CD4-positive, alpha-beta T cell (primary cell): ENCODE measurements around the gene S100A5. TPM values are rescaled to one million over a fixed set of nuclear protein-coding genes. Genes with fewer than 3 reads are reported as not detected.
"Not testable (repeated sequence)": the region's sequence is repeated elsewhere in the genome, so short reads cannot be mapped to it uniquely, and the experiment has no call there.

Source experiments
- ATAC-seq: fragments of 200-7000 bp; cut with Tn5 transposase; one replicate; pipeline ENCODE4 v1.10.0; 2022; ENCODE audit warnings: mild to moderate bottlenecking; ENCODE audit not compliant: poor library complexity
- CTCF ChIA-PET: fragments of 350-600 bp; sonication (Branson Sonifier 250); formaldehyde crosslinking; loops from one replicate; lab custom pipeline; 2021; ENCODE audit warnings: antibody characterized with exemption, inconsistent platforms; lab: Charles Lee
- POLR2A ChIA-PET: fragments of 350-600 bp; sonication (Branson Sonifier 250); formaldehyde crosslinking; loops from one replicate; lab custom pipeline; 2021; ENCODE audit warnings: antibody characterized with exemption, inconsistent platforms; lab: Charles Lee
- DNase-seq, 14 experiments: peaks; one replicate each; pipeline ENCODE4 v3.0.0-alpha.2; 2013 to 2020; ENCODE audit warnings: mixed read lengths in 2 of 14
- H3K27ac ChIP-seq, 2 donors: one replicate each; pipeline versions ENCODE4 v1.5.1 to v1.7.0; 2013; ENCODE audit warnings: low read length in 2 of 2, low read depth in 1 of 2, mild to moderate bottlenecking in 1 of 2
- H3K27me3 ChIP-seq, 2 experiments: 1 replicate in 1 of 2; 2 replicates in 1 of 2; pipeline versions ENCODE4 v1.6.1 to v1.7.0; 2013; ENCODE audit warnings: low read length in 2 of 2, control low read depth in 1 of 2, mild to moderate bottlenecking in 1 of 2, moderate library complexity in 1 of 2; ENCODE audit not compliant: insufficient read depth in 2 of 2, control insufficient read depth in 1 of 2
- H3K36me3 ChIP-seq: one replicate; pipeline ENCODE4 v1.6.1; 2013; ENCODE audit warnings: low read length, control low read depth; ENCODE audit not compliant: insufficient read depth
- H3K4me1 ChIP-seq: one replicate; pipeline ENCODE4 v1.6.1; 2013; ENCODE audit warnings: low read length, control low read depth; ENCODE audit not compliant: insufficient read depth
- H3K4me3 ChIP-seq: one replicate; pipeline ENCODE4 v1.5.1; 2013; ENCODE audit warnings: mild to moderate bottlenecking, low read length, moderate library complexity
- H3K9me3 ChIP-seq, 2 experiments: 1 replicate in 1 of 2; 2 replicates in 1 of 2; pipeline versions ENCODE4 v1.6.1 to v1.7.0; 2013; ENCODE audit warnings: low read length in 2 of 2, mild to moderate bottlenecking in 2 of 2, control low read depth in 1 of 2, moderate library complexity in 1 of 2; ENCODE audit not compliant: control insufficient read depth in 1 of 2, insufficient read depth in 1 of 2
- H3K27ac Mint-ChIP-seq: one replicate; pipeline ENCODE4 v1.8.0; 2020; ENCODE audit warnings: mixed read lengths
- H3K27me3 Mint-ChIP-seq: one replicate; pipeline ENCODE4 v1.8.0; 2021; ENCODE audit warnings: mixed read lengths
- H3K36me3 Mint-ChIP-seq: one replicate; pipeline ENCODE4 v1.8.0; 2021; ENCODE audit warnings: low read depth, mixed read lengths
- H3K4me1 Mint-ChIP-seq: one replicate; pipeline ENCODE4 v1.8.0; 2021; ENCODE audit warnings: low read depth, mixed read lengths
- H3K4me3 Mint-ChIP-seq: one replicate; pipeline ENCODE4 v1.8.0; 2020; ENCODE audit warnings: mild to moderate bottlenecking, mixed read lengths
- H3K9me3 Mint-ChIP-seq: one replicate; pipeline ENCODE4 v1.8.0; 2020; ENCODE audit warnings: mixed read lengths
- intact Hi-C, 2 experiments: fragments of 100-400 bp; cut with DNase I in 1 of 2; cut with micrococcal nuclease in 1 of 2; formaldehyde crosslinking; loops; one replicate each; pipeline versions ENCODE4 v1.15.1 to v1.9.0; 2023 to 2025; cut with DNase I, micrococcal nuclease
- total RNA-seq, 174 experiments: library from RNA in 2 of 174; stranded (reverse) in 2 of 174; gene quantifications; one replicate each; pipeline ENCODE4 v1.2.3 and lab custom pipeline; 2021 to 2026
- TF ChIP-seq, protein P1 (sequence below): fragments of 200-600 bp; IDR thresholded peaks from one replicate; pipeline ENCODE4 v1.8.0; 2022; ENCODE audit warnings: antibody characterized with exemption, mild to moderate bottlenecking

Gene S100A5
- total RNA-seq, 2 experiments from 2014 or later, result 0.80 to 1.3 TPM

DNA sequence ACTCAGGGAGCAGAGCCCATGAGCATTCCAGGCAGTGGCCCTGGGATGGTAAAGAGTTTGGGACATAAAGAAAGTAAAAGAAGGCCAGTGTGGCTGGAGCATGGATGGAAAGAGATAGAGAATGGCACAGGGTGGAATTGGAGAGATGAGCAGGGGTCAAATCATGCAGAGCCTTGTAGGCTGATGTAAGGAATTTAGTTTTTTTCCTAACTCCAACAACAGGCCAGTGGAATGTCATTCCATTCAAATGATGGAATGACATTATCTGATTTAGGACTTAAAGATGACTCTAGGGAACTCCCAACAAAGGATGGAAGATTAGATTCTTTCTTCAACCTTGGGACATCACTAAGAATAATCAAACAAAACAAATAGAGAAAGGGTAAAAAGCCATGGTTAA is 37.8 kb upstream of the S100A5 start:
- TF ChIP-seq, protein P1, sequence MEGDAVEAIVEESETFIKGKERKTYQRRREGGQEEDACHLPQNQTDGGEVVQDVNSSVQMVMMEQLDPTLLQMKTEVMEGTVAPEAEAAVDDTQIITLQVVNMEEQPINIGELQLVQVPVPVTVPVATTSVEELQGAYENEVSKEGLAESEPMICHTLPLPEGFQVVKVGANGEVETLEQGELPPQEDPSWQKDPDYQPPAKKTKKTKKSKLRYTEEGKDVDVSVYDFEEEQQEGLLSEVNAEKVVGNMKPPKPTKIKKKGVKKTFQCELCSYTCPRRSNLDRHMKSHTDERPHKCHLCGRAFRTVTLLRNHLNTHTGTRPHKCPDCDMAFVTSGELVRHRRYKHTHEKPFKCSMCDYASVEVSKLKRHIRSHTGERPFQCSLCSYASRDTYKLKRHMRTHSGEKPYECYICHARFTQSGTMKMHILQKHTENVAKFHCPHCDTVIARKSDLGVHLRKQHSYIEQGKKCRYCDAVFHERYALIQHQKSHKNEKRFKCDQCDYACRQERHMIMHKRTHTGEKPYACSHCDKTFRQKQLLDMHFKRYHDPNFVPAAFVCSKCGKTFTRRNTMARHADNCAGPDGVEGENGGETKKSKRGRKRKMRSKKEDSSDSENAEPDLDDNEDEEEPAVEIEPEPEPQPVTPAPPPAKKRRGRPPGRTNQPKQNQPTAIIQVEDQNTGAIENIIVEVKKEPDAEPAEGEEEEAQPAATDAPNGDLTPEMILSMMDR, result no peak
- H3K4me3 Mint-ChIP-seq, result no peak overlapping the region
- DNase-seq (no peak), ATAC-seq (no peak)
- Histone ChIP-seq H3K27me3 (peaks cover 0 to 10% of the 10 kb centered on the region in 2 experiments), H3K4me1 (no peaks in the 10 kb centered on the region), H3K9me3 (no peaks in the 10 kb centered on the region), H3K4me3 (no peak overlapping the region), H3K36me3 (no peaks in the 10 kb centered on the region), H3K27ac (no peak overlapping the region)
- H3K36me3 Mint-ChIP-seq, result no peaks in the 10 kb centered on the region
- no peaks in the 10 kb centered on the region for H3K4me1 Mint-ChIP-seq
- H3K27ac Mint-ChIP-seq, result no peak overlapping the region
- intact Hi-C loops, result no loop called here
- H3K9me3 Mint-ChIP-seq, result no peaks in the 10 kb centered on the region
- CTCF ChIA-PET, result interaction anchor here (0.6 kb wide), 1 partner anchor 461 kb away, joined by 3 read pairs; no protein-coding TSS in a partner anchor
- POLR2A ChIA-PET, result no interaction called here
- peaks cover 27% of the 10 kb centered on the region for H3K27me3 Mint-ChIP-seq

DNA sequence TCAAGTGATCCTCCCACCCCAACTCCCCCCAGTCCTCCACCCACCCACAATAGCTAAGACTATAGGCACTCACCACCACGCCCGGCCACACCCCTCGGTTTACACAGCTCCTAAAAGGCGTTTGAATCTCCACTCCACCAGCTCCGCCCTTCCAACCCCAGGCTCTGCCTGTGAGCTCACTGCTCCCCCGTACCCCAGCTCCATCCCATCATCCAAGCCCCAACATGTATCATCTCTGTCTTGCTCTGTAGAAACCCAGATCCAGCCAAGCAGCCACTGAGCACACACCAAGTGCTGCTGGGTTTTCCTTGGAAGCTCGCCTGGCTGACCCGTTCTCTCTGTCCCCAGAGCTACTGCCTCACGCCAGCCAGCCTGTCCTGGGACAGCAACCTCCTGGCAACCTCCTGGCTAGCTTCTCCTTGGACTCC is 36.9 kb upstream of the S100A5 start:
- no peak overlapping the region for H3K27ac Mint-ChIP-seq

DNA sequence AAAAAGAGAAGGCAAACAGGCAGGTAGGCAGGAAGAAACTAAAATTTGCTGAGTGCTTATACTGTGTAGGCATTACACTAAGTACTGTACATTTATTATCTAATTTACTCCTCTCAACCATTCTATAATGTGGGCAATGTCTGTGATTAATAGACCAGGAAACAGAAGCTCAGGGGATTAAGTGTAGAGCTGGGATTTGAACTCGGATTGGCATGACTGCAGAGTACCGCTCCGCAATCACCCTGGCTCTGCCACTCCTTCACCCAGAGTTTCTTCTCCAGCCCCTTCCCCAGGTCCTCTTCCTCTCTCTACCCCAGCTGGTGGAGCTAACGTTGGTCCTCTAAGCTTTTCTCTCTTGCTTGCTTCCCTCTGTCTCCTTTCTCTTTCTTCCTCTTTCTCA is 36.4 kb upstream of the S100A5 start:
- Mint-ChIP-seq H3K27ac (no peak overlapping the region), H3K9me3 (no peaks in the 10 kb centered on the region), H3K27me3 (peaks cover 27% of the 10 kb centered on the region), H3K4me1 (peaks cover 8% of the 10 kb centered on the region), H3K4me3 (no peak overlapping the region), H3K36me3 (no peaks in the 10 kb centered on the region)
- DNase-seq, result no peak
- intact Hi-C loops, result no loop called here
- peaks cover 0 to 10% of the 10 kb centered on the region in 2 experiments for H3K27me3 ChIP-seq
- H3K27ac ChIP-seq, result no peak overlapping the region
- ChIA-PET POLR2A (no interaction called here), CTCF (interaction anchor here (1.0 kb wide), 1 partner anchor 67 kb away, joined by 3 read pairs; no protein-coding TSS in a partner anchor)
- no peaks in the 10 kb centered on the region for H3K9me3 ChIP-seq
- peaks cover 3% of the 10 kb centered on the region for H3K4me1 ChIP-seq
- no peak for ATAC-seq
- TF ChIP-seq, protein P1, result no peak
- H3K4me3 ChIP-seq, result no peak overlapping the region
- no peaks in the 10 kb centered on the region for H3K36me3 ChIP-seq

More for the DNA sequence above, 36.9 kb upstream of the S100A5 start:
- DNase-seq, result no peak
- Histone ChIP-seq H3K4me3 (no peak overlapping the region), H3K4me1 (no peaks in the 10 kb centered on the region), H3K36me3 (no peaks in the 10 kb centered on the region), H3K27me3 (peaks cover 0 to 10% of the 10 kb centered on the region in 2 experiments), H3K27ac (no peak overlapping the region), H3K9me3 (no peaks in the 10 kb centered on the region)
- CTCF ChIA-PET, result interaction anchor here (0.6 to 1.0 kb wide), 2 partner anchors 67 to 462 kb away, joined by 3 read pairs; no protein-coding TSS in a partner anchor
- POLR2A ChIA-PET, result no interaction called here
- ATAC-seq, result no peak
- no peak overlapping the region for H3K4me3 Mint-ChIP-seq
- intact Hi-C loops, result no loop called here
- H3K36me3 Mint-ChIP-seq, result no peaks in the 10 kb centered on the region
- H3K9me3 Mint-ChIP-seq, result no peaks in the 10 kb centered on the region
- peaks cover 27% of the 10 kb centered on the region for H3K27me3 Mint-ChIP-seq
- peaks cover 6% of the 10 kb centered on the region for H3K4me1 Mint-ChIP-seq
- TF ChIP-seq, protein P1, result no peak

DNA sequence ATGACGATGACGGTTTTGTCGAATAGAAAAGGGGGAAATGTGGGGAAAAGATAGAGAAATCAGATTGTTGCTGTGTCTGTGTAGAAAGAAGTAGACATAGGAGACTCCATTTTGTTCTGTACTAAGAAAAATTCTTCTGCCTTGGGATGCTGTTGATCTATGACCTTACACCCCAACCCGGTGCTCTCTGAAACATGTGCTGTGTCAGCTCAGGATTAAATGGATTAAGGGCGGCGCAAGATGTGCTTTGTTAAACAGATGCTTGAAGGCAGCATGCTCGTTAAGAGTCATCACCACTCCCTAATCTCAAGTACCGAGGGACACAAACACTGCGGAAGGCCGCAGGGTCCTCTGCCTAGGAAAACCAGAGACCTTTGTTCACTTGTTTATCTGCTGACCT is 34.8 kb upstream of the S100A5 start:
- H3K9me3 ChIP-seq, DNase-seq, H3K27me3 ChIP-seq, POLR2A ChIA-PET, H3K36me3 ChIP-seq, intact Hi-C loops, H3K9me3 Mint-ChIP-seq, H3K36me3 Mint-ChIP-seq, H3K27ac Mint-ChIP-seq, H3K4me3 Mint-ChIP-seq, H3K4me1 Mint-ChIP-seq, H3K4me3 ChIP-seq, H3K27ac ChIP-seq, CTCF ChIA-PET, H3K4me1 ChIP-seq, ATAC-seq: not testable (repeated sequence)
- peaks cover 27% of the 10 kb centered on the region for H3K27me3 Mint-ChIP-seq

DNA sequence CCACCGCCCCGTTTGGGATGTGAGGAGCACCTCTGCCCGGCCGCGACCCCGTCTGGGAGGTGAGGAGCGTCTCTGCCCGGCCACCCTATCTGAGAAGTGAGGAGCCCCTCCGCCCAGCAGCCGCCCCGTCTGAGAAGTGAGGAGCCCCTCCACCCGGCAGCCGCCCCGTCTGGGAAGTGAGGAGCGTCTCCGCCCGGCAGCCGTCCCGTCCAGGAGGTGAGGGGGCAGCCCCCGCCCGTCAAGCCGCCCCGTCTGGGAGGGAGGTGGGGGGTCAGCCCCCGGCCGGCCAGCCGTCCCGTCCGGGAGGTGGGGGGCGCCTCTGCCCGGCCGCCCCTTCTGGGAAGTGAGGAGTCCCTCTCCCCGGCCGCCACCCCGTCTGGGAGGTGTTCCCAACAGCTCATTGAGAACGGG is 34.4 kb upstream of the S100A5 start:
- H3K27me3 Mint-ChIP-seq, result peaks cover 27% of the 10 kb centered on the region
- H3K9me3 Mint-ChIP-seq, POLR2A ChIA-PET, H3K4me3 ChIP-seq, H3K27ac ChIP-seq, H3K36me3 ChIP-seq, H3K4me1 ChIP-seq, H3K27me3 ChIP-seq, H3K9me3 ChIP-seq, intact Hi-C loops, CTCF ChIA-PET, ATAC-seq, H3K36me3 Mint-ChIP-seq, H3K27ac Mint-ChIP-seq, DNase-seq, H3K4me1 Mint-ChIP-seq, H3K4me3 Mint-ChIP-seq: not testable (repeated sequence)
